ENCODE results near the gene ADCK1.
"Not testable (repeated sequence)": the region's sequence is repeated elsewhere in the genome, so short reads cannot be mapped to it uniquely, and the experiment has no call there.

Gene ADCK1

DNA sequence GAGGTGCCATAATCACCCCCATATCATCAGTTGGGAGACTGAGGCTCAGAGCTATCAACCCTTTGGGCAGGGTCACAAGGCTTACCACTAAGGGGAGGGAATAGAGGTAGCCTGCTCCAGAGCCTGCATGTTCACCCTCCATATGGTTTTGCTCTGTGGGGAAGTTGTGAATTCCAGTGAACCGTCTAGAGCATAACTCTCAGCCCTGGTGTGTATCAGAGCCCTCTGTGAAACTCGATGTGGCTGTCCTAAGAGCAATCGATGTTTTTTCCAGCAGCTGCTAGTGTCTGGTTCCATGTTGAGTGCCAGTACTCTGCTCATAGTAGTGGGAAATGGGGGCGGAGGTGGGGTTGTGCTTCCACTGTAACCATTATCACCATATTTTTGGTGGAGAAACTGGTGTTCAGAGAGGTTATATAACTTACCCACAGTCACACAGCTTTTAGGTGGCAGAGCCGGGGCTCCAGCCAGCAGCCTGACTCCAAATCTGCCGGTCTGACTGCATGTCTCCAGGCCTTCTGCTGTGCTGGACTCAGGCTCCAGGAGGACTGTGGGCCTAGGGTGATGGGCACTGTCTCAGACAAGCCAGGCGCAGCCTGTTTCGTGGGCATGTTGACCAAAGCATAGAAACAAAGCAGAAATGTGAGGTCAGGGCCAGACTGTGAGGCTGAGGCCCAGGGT, 104.2 kb downstream of the ADCK1 start:
- peak; percentile 21 for DNase-seq (ENCODE audit: low spot score)

DNA sequence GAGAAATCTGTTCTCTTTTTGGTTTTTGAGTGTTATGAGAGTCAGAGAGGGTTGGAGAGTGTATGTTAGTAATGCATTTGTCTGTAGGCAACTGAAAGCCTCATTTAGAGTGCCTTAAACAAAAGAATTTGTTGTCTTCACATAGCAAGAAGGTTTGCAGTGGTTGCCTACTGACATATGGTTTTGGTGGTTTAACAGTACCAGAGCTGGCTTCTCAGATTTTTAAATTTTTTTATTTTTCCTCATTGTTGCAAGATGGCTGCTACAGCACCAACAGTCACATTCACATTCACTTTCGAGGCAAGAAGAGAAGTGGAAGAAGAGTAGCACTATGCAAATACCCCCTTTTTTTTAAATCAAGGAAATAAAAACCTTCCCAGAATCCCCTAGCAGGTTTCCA, 106.5 kb downstream of the ADCK1 start:
- DNase-seq (ENCODE audit: low spot score) = no peak

DNA sequence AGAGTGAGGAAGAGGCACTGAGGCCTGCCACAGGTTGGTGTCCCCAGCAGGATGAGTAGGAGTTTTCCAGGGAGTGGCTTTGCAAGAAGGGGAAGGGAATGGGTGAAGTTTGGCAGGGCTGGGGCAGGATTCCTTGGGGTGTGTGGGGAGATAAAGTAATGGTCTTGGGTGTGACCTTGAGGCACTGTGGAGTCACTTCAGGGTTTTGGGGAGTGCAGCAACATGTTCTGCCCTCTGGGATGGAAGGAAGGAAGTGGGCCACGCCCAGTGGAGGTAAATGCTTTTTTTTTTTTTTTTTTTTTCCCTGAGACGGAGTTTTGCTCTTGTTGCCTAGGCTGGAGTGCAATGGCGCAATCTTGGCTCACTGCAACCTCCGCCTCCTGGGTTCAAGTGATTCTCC, 108.9 kb downstream of the ADCK1 start:
- no peak for DNase-seq (ENCODE audit: low spot score)

DNA sequence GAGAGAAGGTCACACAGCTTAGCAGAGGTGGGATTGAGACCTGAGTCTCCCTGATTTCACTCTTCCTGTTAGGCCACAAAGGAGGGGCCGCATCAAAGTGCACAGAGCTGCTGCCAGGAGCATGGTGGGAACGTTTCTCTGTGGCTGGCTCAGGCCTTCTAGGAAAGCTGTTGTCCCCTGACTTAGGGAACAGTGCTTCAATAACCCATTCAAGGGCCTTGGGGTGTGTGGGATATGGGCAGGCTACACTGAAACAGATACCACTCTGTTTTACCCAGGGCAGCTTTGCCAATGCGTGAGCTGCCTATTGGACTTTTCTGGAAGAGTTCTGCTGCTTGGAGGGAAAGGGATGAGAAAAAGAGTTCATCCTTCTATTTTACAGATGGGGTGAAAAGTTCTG, 110.0 kb downstream of the ADCK1 start:
- DNase-seq (ENCODE audit: low spot score) = peak; percentile 65

DNA sequence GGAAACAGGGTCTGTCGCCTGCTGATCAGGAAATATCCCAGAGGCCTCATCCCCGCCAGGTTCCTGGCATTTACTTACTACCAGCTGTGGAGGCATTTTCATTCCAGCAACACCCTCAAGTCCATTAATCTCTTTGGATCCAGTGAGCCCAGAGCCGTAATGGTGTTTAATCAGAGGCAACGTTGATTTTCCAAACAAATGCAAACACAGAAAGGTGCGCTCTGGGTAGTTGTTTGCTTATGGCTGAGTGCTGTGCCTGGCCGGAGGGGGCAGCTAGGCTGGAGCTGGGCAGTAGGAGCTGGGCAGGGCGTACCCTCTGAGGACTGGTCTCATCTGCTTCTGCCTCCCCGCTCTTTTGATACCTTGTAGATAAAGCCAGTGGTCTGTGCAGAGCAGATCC, 110.6 kb downstream of the ADCK1 start:
- DNase-seq (ENCODE audit: low spot score) = no peak

DNA sequence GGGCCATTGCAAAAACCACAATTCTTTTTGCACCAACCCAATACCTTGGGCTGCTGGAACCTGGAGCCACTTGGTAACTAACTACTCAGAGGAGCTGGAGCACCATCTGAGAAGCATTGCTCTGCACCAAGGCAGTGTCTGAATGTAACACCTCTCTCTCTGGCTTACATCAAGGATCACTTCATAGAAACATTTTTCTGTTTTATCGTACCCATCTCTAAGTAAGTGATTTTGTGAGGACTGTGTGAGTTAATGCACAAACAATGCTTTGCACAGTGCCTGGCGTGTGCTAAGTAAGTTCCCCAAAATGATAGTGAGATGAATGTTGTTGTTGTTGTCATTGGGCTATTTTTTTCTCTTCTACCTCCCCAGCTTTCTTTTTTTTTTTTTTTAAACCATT, 111.4 kb downstream of the ADCK1 start:
- no peak for DNase-seq (ENCODE audit: low spot score)

DNA sequence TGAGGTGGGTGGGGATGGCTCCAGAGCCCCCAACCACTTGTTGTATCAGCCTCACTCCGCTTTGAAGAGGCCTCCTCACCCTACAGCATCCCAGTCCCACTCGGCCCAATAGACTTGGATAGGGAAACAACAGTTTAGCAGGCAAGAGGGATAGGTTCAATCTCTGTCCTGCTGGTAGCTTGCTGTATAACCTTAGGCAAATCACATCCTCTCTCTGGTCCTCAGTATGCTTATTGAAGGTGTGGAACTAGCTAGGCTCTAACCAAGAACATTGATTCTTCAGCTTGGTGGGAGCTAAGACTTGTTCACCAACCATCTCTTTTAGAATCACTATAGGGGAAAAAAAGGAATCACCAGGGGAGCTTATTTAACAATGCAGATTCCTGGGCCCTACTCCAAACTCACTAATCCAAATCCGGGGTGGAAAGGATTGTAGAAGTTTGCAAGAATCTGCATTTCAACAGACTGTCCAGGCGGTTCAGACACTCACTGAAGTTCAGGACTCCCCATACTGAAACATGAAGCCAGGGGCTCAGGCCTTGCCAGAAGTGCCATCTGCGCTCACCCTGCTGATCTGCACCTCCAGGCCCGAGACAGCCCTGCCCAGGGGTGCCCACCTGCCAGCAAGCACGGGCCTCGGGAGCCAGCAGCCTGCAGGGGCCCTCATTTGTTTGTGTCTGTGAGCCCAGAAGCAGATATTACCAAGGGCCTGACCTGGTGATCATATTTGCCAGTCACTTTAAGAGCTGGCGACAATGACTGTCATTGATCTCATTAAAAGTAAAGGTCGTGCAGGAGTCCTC, 113.0 kb downstream of the ADCK1 start:
- DNase-seq (ENCODE audit: low spot score) = no peak

DNA sequence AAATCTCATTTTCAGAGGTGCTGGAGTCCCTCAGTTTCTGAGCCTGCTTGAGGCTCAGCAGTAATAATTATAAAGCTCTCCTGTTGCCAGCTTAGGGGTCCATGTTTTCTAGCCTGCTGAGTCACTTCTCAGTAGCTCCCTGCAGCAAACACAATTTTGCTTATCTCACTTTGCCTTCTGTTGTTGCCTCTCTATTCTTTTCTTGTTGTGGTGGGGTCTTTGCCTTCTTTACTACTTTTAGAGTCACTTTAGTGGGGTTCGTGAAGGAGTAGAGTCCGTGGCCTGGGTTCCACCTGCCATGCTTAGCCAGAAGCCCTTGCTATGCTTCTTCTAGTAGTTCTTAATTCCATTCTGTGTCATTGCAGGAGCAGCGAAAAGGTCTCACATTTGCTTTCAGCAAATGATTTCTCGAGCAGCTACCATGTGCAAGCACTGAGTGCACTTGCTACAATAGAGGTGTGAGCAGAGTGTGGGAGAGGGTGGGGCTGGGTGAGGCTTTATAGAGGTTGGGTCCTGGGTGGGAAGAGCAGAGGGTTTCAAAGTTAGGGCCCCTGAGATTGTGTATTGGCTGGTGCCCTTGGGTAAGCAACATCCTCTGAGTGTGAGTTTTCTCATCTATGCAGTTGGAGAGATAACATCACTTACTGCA, 114.3 kb downstream of the ADCK1 start:
- no peak for DNase-seq (ENCODE audit: low spot score)

DNA sequence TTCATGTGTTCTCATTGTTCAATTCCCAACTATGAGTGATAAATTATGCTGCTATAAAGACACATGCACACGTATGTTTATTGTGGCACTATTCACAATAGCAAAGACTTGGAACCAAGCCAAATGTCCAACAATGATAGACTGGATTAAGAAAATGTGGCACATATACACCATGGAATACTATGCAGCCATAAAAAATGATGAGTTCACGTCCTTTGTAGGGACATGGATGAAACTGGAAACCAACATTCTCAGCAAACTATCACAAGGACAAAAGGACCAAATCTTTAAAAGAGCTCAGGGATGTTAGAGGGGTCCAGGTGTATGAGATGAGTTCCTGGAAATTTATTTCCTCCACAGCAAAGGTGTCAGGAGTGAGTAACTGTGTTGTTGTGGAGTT, 115.5 kb downstream of the ADCK1 start:
- DNase-seq (ENCODE audit: low spot score) = not testable (repeated sequence)

DNA sequence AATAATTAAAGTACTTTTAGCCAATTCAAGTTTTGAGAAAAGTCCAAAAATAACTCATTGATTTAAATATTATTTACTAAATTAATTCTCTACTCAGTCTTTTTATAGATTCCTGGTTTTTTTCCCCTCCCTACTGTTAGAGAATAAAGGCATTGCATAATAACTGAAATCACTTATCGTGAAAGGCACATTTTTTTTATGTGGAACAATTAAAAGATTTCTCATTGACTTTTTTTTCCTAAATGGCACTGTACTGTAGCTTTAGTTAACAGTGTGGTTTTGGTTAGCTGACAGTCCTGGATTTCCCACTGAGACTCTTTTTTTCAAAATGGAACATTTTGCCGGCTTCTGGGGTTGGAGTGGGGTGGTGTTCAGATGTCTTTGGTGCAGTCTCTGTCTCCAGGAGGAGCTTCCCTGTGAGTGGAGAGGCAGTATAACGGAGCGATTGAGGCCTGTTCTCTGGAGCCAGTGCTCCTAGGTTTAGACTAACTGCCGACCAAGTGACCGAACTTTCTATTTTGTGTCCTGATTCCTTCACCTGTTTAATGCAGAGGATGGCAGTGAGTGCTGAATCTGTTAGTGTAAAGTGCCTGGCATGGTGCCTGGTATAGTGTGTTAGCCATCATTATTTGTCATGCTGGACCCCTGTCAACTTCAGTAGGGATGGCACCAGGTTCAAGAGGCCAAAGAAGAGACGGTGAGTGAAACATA, 117.7 kb downstream of the ADCK1 start:
- DNase-seq (ENCODE audit: low spot score) = no peak

DNA sequence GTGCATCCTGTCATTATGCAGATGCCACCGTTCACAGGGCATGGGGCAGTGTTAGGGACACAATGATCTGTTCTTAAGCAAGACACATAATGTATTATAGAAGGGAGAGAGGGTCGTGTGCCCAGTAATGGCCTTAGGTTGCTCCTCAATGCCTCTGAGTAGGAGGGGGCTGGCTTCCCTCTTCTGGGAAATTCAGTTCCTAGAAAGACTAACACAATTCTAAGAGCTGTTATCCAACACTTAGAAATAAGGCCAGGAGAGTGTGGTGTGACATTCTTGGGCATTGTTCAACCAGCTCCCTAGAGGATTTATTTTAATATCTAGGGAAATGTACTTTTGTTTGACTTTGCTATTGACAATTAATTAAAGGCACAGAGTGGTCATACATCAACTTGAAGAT, 118.5 kb downstream of the ADCK1 start:
- no peak for DNase-seq (ENCODE audit: low spot score)

DNA sequence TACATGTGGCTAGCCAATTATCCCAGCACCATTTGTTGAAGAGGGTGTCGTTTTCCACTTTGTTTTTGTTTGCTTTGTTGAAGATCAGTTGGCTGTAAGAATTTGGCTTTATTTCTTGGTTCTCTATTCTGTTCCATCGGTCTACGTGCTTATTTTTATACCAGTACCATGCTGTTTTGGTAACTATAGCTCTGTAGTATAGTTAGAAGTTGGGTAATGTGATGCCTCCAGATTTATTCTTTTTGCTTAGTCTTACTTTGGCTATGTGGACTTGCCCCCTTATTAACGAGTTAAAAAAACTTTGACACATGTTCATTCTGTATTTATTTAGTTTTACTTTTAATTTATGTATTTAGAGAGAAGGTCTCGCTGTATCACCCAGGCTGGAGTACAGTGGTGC, 120.4 kb downstream of the ADCK1 start:
- DNase-seq (ENCODE audit: low spot score) = no peak

DNA sequence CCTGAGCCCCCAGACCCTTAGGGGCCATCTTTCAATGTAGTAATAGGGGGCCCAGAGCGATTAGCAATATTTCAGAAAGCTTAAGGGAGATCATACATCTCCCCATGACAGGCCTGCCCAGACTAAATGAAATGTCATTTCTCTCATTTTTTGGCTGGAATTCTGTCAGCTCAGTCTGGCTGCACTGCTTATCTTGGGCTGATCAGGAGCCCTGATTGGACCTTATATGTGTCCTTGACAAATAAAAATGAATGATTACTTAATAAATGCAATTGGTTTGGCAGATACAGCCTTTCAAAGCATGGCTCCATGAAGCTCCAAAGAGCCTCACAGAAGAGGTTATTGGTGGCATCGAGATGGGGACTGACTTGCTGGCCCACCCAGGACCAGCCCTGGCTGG, 121.9 kb downstream of the ADCK1 start:
- no peak for DNase-seq (ENCODE audit: low spot score)

DNA sequence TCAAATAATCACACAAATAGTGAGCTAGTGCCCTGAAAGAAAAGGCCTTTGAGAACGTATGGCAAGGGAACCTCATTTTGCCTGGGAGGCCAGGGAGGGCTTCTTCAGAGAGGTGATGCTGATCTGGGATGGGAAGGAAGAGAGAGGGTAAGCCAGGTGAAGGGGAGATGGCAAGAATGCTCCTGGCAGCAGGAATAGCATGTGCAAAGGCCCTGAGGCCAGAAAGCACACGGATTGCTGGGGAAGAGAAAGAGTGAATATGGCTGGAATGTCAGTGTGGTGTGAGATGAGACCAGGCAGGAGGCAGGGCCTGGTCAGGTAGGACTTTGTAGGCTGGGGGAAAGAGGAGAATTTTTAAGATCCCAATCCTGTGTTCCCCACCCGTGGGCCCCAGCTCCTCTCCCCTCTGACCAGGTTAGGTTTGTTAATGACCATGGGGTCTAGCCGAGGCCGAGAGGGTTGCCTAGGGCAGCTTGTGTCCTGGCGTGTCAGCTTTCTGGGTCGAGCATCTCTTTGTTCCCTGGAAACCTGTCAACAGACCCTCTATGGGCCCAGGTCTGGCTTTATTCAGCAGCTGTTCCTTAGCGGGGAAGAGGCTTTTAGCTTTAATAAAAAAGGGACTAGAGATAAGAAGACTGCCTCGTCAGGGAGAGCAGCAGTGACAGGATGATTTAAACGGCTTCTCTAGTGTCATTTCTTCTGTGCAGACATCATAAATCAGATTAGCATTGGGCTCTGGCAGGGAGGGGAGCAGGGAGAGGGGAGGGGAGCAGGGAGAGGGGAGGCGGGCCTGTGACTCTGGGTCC, 123.4 kb downstream of the ADCK1 start:
- no peak for DNase-seq (ENCODE audit: low spot score)

DNA sequence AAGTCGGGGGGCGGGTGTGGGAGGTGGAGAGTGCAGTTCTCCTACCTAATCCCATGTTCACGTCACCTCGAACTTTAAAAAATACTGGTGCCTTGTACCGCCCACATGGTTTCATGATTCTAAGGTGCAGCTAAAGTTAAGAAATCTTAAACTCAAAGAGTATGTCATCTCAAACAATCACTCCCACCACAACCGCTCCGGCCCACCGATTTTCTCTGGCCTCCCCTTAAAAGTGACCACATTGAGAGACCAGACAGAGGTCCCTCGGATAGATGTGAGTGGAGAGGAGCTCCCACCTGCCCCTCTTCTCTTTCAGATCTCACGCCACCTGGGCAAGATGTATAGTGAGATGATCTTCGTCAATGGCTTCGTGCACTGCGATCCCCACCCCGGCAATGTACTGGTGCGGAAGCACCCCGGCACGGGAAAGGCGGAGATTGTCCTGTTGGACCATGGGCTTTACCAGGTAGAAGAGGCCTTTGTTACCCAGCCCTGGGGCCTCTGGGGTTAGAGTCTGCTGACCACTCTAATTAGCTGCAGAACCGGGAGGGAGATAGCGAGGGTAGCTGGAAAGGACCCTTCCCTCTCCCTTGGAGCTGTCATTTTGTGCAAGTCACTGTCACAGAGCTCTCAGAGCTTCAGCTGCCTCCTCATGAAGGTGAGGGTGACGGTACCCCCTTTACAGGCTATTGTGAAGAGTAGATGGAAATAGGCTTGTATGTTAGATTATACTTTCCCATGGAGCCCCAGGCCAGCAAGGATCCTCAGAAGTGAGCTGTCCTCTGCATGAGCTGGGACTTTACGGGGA, 124.4 kb downstream of the ADCK1 start:
- no peak for DNase-seq (ENCODE audit: low spot score)

DNA sequence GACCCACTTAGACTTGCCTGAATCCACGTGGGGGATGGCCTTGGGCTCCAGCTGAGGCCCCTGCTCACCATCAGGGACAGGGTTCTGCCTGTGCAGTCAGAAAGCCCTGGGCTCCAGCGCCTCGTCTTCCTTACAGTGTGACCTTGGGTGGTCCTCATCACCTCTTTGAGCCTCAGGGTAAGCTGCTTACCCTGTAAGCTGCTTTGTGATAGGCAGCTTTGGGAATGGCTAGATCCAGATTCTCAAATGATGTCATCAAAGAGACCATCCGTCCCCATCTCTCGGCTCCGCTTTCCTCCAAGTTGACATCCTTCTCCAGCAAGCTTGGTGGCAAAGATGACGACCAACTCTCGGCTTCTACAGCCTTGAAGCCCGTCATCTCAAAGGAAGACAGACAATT, 127.0 kb downstream of the ADCK1 start:
- no peak for DNase-seq (ENCODE audit: low spot score)

DNA sequence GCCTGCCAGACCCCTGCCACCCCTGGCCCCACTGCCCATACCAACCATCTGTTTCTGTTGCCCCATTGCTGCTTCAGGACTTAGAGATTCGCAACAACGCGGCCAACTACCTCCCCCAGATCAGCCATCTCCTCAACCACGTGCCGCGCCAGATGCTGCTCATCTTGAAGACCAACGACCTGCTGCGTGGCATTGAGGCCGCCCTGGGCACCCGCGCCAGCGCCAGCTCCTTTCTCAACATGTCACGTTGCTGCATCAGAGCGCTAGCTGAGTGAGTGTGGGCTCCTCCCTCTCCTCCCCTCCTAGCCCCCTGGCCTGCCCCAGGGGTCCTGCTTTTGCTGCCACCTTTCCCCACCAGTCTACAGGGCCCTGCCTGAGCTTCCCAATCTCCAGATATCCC, 131.5 kb downstream of the ADCK1 start:
- DNase-seq (ENCODE audit: low spot score) = no peak

DNA sequence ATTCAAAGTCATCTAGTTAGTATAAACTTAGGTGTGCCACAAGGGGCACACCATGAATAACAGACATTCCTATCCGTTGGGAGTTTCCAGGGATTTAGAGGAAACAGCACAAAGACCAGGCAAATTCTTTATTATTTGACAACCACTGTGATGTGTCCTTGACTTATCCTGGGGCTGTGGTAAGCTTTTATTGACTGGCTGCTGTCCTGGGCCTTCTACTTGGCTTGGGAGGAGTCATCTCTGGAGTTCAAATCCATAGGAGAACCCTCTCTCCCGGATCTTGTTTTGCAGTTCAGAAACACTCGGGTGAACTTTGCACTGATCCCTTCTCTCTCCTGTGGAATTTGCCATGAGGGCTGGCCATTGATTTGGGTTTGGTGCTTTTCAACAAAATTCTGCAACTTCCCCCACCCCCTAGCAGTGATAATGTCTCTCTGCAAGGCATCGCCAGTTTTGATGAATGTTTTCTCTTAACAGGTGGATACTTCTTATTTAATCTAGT, 136.3 kb downstream of the ADCK1 start:
- DNase-seq (ENCODE audit: low spot score) = no peak

DNA sequence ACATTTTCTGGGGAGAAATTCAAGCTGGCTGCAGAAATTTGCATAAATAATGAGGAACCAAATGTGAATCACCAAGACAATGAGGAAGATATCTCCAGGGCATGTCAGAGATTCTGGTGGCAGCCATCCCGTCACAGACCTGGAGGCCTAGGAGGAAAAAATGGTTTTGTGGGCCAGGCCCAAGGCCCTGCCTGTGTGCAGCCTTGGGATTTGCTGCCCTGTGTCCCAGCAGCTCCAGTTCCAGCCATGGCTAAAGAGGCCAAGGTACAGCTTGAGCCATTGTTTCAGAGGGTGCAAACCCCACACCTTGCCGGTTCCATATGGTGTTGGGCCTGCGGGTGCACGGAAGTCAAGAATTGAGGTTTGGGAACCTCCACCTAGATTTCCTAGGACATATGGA, 147.5 kb downstream of the ADCK1 start:
- no peak for DNase-seq (ENCODE audit: low spot score)

DNA sequence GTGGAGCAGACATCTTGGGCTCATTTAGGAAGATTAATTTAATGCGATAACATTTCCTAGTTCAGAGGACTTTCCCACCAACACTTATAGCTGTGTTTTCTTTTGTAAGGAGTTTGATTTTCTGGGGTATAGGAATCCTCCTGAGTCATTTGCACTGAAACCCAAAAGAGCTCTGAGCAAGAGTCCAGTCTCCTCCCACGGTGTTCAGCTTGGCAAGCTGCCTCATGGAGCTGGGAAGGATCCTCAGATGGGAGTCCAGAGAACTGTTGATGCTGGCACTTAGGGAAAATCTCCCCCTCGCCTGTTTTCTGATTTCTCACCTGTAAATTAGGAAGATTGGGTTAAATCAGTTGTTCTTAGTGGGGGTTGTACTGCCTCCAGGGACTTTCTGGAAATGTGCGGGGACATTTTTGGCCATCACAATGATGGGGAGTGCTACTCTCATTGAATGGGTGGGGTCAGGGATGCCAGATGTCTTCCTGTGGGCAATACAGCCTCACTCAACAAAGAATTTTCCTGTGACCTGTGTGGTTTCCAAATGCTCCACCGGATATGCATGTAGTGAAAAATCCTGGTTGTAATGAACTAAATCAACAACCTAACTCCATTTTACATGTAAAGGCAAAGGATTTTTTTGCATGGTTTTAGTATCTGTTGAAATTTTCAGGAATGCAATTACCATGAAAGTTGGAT, 150.6 kb downstream of the ADCK1 start:
- DNase-seq (ENCODE audit: low spot score) = no peak

Data from Ammon's horn (tissue), 1 donor.